CD4-positive, alpha-beta T cell (primary cell): ENCODE data around the gene LRG1. TPM values are rescaled to one million over a fixed set of nuclear protein-coding genes. Genes with fewer than 3 reads are reported as not detected.

Experiments
- ATAC-seq: fragments of 200-7000 bp; cut with Tn5 transposase; one replicate; pipeline ENCODE4 v1.10.0; 2022; ENCODE audit warnings: mild to moderate bottlenecking; ENCODE audit not compliant: poor library complexity
- CTCF ChIA-PET: fragments of 350-600 bp; sonication (Branson Sonifier 250); formaldehyde crosslinking; loops from one replicate; lab custom pipeline; 2021; ENCODE audit warnings: antibody characterized with exemption, inconsistent platforms; lab: Charles Lee
- POLR2A ChIA-PET: fragments of 350-600 bp; sonication (Branson Sonifier 250); formaldehyde crosslinking; loops from one replicate; lab custom pipeline; 2021; ENCODE audit warnings: antibody characterized with exemption, inconsistent platforms; lab: Charles Lee
- DNase-seq, 14 experiments: peaks; one replicate each; pipeline ENCODE4 v3.0.0-alpha.2; 2013 to 2020; ENCODE audit warnings: mixed read lengths in 2 of 14
- H3K27ac ChIP-seq, 2 donors: one replicate each; pipeline versions ENCODE4 v1.5.1 to v1.7.0; 2013; ENCODE audit warnings: low read length in 2 of 2, low read depth in 1 of 2, mild to moderate bottlenecking in 1 of 2
- H3K27me3 ChIP-seq, 2 experiments: 1 replicate in 1 of 2; 2 replicates in 1 of 2; pipeline versions ENCODE4 v1.6.1 to v1.7.0; 2013; ENCODE audit warnings: low read length in 2 of 2, control low read depth in 1 of 2, mild to moderate bottlenecking in 1 of 2, moderate library complexity in 1 of 2; ENCODE audit not compliant: insufficient read depth in 2 of 2, control insufficient read depth in 1 of 2
- H3K36me3 ChIP-seq: one replicate; pipeline ENCODE4 v1.6.1; 2013; ENCODE audit warnings: low read length, control low read depth; ENCODE audit not compliant: insufficient read depth
- H3K4me1 ChIP-seq: one replicate; pipeline ENCODE4 v1.6.1; 2013; ENCODE audit warnings: low read length, control low read depth; ENCODE audit not compliant: insufficient read depth
- H3K4me3 ChIP-seq: one replicate; pipeline ENCODE4 v1.5.1; 2013; ENCODE audit warnings: mild to moderate bottlenecking, low read length, moderate library complexity
- H3K9me3 ChIP-seq, 2 experiments: 1 replicate in 1 of 2; 2 replicates in 1 of 2; pipeline versions ENCODE4 v1.6.1 to v1.7.0; 2013; ENCODE audit warnings: low read length in 2 of 2, mild to moderate bottlenecking in 2 of 2, control low read depth in 1 of 2, moderate library complexity in 1 of 2; ENCODE audit not compliant: control insufficient read depth in 1 of 2, insufficient read depth in 1 of 2
- H3K27ac Mint-ChIP-seq: one replicate; pipeline ENCODE4 v1.8.0; 2020; ENCODE audit warnings: mixed read lengths
- H3K27me3 Mint-ChIP-seq: one replicate; pipeline ENCODE4 v1.8.0; 2021; ENCODE audit warnings: mixed read lengths
- H3K36me3 Mint-ChIP-seq: one replicate; pipeline ENCODE4 v1.8.0; 2021; ENCODE audit warnings: low read depth, mixed read lengths
- H3K4me1 Mint-ChIP-seq: one replicate; pipeline ENCODE4 v1.8.0; 2021; ENCODE audit warnings: low read depth, mixed read lengths
- H3K4me3 Mint-ChIP-seq: one replicate; pipeline ENCODE4 v1.8.0; 2020; ENCODE audit warnings: mild to moderate bottlenecking, mixed read lengths
- H3K9me3 Mint-ChIP-seq: one replicate; pipeline ENCODE4 v1.8.0; 2020; ENCODE audit warnings: mixed read lengths
- intact Hi-C, 2 experiments: fragments of 100-400 bp; cut with DNase I in 1 of 2; cut with micrococcal nuclease in 1 of 2; formaldehyde crosslinking; loops; one replicate each; pipeline versions ENCODE4 v1.15.1 to v1.9.0; 2023 to 2025; cut with DNase I, micrococcal nuclease
- polyA plus RNA-seq, 2 donors: library from polyadenylated mRNA; unstranded; fragments of 120-200 nt; gene quantifications; one replicate each; pipeline ENCODE4 v1.2.1, GENCODE V29; 2013
- total RNA-seq, 174 experiments: library from RNA in 2 of 174; stranded (reverse) in 2 of 174; gene quantifications; one replicate each; pipeline ENCODE4 v1.2.3 and lab custom pipeline; 2021 to 2026
- TF ChIP-seq, protein P1 (sequence below): fragments of 200-600 bp; IDR thresholded peaks from one replicate; pipeline ENCODE4 v1.8.0; 2022; ENCODE audit warnings: antibody characterized with exemption, mild to moderate bottlenecking

LRG1 gene, protein sequence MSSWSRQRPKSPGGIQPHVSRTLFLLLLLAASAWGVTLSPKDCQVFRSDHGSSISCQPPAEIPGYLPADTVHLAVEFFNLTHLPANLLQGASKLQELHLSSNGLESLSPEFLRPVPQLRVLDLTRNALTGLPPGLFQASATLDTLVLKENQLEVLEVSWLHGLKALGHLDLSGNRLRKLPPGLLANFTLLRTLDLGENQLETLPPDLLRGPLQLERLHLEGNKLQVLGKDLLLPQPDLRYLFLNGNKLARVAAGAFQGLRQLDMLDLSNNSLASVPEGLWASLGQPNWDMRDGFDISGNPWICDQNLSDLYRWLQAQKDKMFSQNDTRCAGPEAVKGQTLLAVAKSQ
- total RNA-seq: not detected
- 0.58 TPM for polyA plus RNA-seq (2013, experiment 1 of 2)
- polyA plus RNA-seq (2013, experiment 2 of 2): 0.41 TPM
- 0 to 1.2 (median 0.21) reads per million in 172 experiments for total RNA-seq (lab: John Stamatoyannopoulos, UW)

DNA sequence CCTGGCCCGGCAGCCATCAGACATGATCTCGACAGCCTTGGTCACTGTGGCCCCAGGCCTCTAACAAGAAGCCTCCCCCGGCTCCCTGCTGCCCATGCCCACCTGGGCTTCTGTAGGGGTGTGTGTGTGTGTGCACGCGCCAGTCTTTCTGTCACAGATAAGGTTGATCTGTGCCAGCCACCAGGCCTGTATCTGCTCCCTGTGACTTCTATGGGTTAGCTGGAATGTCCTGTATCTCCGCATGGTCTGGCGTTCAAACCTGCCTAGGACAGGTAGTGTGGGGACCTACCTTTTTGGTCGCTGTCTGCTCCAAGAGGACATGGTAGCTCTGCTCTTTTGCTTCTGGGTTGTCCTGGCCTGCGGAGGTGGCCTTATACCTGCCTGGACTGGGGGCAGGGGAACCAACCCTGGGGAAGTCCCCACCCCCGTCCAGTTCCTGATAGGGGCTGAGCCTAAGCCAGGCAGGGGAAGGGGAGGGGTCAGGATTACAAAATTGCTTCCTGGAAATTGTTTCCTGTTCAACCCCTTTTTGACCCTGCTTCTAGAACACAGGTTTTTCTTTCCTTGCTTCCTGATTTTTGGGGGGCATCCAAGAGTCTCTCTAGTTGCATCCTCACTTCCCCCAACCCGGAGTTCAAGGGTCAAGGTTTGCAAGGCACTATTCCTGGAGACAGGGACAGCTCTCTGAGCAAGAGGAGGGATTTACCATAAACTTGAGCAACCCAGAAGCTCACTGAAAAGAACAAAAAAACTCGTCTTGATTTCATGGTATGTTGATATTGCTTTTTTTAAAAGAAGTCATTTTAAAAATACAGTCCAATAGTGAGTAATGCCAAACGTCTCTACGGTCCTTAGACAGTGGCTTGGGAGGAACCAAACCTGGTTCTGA lies at the start of gene LRG1:
LRG1 (minus strand) TSS at position 344 of the 889 bp plus-strand sequence; CDS start at position 321, 23 bp downstream.
- POLR2A ChIA-PET: interaction anchor here (0.7 kb wide), 1 partner anchor 462 kb away, joined by 3 read pairs; no protein-coding TSS in a partner anchor
- Mint-ChIP-seq H3K9me3 (no peaks in the 10 kb centered on the region), H3K4me3 (no peak within 1 kb of the TSS), H3K4me1 (no peaks in the 10 kb centered on the region), H3K27ac (no peak within 1 kb of the TSS), H3K36me3 (no peaks in the 10 kb centered on the region), H3K27me3 (peaks cover 31% of the 10 kb centered on the region)
- H3K4me3 ChIP-seq: no peak within 1 kb of the TSS
- no peaks in the 10 kb centered on the region for H3K36me3 ChIP-seq
- TF ChIP-seq, protein P1, sequence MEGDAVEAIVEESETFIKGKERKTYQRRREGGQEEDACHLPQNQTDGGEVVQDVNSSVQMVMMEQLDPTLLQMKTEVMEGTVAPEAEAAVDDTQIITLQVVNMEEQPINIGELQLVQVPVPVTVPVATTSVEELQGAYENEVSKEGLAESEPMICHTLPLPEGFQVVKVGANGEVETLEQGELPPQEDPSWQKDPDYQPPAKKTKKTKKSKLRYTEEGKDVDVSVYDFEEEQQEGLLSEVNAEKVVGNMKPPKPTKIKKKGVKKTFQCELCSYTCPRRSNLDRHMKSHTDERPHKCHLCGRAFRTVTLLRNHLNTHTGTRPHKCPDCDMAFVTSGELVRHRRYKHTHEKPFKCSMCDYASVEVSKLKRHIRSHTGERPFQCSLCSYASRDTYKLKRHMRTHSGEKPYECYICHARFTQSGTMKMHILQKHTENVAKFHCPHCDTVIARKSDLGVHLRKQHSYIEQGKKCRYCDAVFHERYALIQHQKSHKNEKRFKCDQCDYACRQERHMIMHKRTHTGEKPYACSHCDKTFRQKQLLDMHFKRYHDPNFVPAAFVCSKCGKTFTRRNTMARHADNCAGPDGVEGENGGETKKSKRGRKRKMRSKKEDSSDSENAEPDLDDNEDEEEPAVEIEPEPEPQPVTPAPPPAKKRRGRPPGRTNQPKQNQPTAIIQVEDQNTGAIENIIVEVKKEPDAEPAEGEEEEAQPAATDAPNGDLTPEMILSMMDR: no peak
- H3K27me3 ChIP-seq: peaks cover 18 to 28% of the 10 kb centered on the region in 2 experiments
- H3K9me3 ChIP-seq: peaks cover 0 to 30% of the 10 kb centered on the region in 2 experiments
- peaks cover 15% of the 10 kb centered on the region for H3K4me1 ChIP-seq
- no peak within 1 kb of the TSS for H3K27ac ChIP-seq
- CTCF ChIA-PET: no interaction called here
- DNase-seq (peak in 3 of 14 experiments; percentile 11 to 60 (median 53)), ATAC-seq (no peak)
- intact Hi-C loops: no loop called here

DNA sequence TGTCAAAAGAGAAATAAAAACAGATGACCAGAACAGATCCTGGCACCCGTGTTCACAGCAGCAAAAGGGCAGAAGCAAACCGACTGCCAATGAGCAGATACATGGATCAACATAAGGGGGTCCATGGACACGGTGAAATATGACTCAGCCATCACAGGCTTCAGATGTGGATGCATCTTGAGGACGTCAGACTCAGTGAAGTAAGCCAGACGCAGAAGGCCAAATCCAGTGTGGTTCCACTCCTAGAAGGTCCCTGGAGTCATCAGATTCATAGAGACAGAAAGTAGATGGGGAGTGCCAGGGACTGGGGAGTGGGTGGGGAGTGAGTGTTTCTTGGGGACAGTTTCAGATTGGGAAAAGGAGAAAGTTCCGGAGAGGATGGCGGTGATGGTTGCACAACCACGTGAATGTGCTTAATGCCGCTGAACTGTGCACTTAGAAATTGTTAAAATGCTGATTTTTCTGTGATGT lies 48.5 kb upstream of the LRG1 start:
- TF ChIP-seq, protein P1: no peak
- POLR2A ChIA-PET: no interaction called here
- ATAC-seq: no peak

DNA sequence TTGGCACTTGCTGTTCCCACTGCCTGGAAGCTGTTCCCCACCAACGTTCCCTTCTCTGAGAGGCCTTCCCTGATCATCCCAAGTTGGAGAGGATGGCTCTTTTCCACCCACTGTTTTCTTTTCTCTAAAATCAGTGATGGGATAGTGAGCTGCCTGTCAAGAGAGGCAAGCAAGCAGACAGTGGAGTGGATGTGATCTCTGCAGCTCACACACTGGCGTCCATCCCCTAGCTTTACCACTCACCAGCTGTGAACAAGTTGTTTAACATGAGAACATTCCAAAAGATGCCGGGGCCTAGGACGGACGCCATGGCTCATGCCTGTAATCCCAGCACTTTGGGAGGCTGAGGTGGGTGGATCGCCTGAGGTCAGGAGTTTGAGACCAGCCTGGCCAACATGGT lies 47.7 kb upstream of the LRG1 start:
- intact Hi-C loops: no loop called here
- peaks cover 16% of the 10 kb centered on the region for H3K4me1 ChIP-seq
- DNase-seq (no peak), ATAC-seq (no peak)
- Mint-ChIP-seq H3K4me1 (peaks cover 9% of the 10 kb centered on the region), H3K27ac (no peak overlapping the region), H3K36me3 (no peaks in the 10 kb centered on the region), H3K9me3 (no peaks in the 10 kb centered on the region), H3K4me3 (no peak overlapping the region), H3K27me3 (peaks cover 69% of the 10 kb centered on the region)
- H3K27ac ChIP-seq: no peak overlapping the region
- no peaks in the 10 kb centered on the region for H3K36me3 ChIP-seq
- H3K9me3 ChIP-seq: peaks cover 0 to 22% of the 10 kb centered on the region in 2 experiments
- H3K27me3 ChIP-seq: peaks cover 39 to 46% of the 10 kb centered on the region in 2 experiments
- TF ChIP-seq, protein P1: no peak
- POLR2A ChIA-PET: no interaction called here
- CTCF ChIA-PET: no interaction called here
- no peak overlapping the region for H3K4me3 ChIP-seq

More for the DNA sequence above, 48.5 kb upstream of the LRG1 start:
- H3K27me3 ChIP-seq: peaks cover 35 to 41% of the 10 kb centered on the region in 2 experiments
- H3K4me1 ChIP-seq: peaks cover 16% of the 10 kb centered on the region
- no peaks in the 10 kb centered on the region for H3K36me3 Mint-ChIP-seq
- no peak overlapping the region for H3K27ac ChIP-seq
- no peak overlapping the region for H3K27ac Mint-ChIP-seq
- no peaks in the 10 kb centered on the region for H3K36me3 ChIP-seq
- H3K4me3 Mint-ChIP-seq: no peak overlapping the region
- CTCF ChIA-PET: no interaction called here
- no peak for DNase-seq
- peaks cover 0 to 19% of the 10 kb centered on the region in 2 experiments for H3K9me3 ChIP-seq
- H3K4me1 Mint-ChIP-seq: peaks cover 9% of the 10 kb centered on the region
- H3K9me3 Mint-ChIP-seq: no peaks in the 10 kb centered on the region
- peaks cover 66% of the 10 kb centered on the region for H3K27me3 Mint-ChIP-seq
- no peak overlapping the region for H3K4me3 ChIP-seq
- intact Hi-C loops: no loop called here
